ENCODE measurements around the gene PAX4.

PAX4 gene

GRCh38 chr7:127616724-127617123 is 1.2 kb downstream of the PAX4 start:
- Mint-ChIP-seq H3K27ac (no peak overlapping the region), H3K27me3 (peaks cover 33% of the 10 kb centered on the region), H3K4me3 (no peak overlapping the region), H3K36me3 (peaks cover 2% of the 10 kb centered on the region), H3K9me3 (peaks cover 6% of the 10 kb centered on the region), H3K4me1 (peaks cover 3% of the 10 kb centered on the region)
- no peak for ATAC-seq (ENCODE audit: low read depth)
- no peak for DNase-seq (ENCODE audit: low spot score in 2 of 2)

GRCh38 chr7:127612263-127612662 is 5.7 kb downstream of the PAX4 start:
- Mint-ChIP-seq H3K27me3 (peaks cover 17% of the 10 kb centered on the region), H3K9me3 (peaks cover 8% of the 10 kb centered on the region), H3K27ac (no peak overlapping the region), H3K4me3 (no peak overlapping the region), H3K36me3 (peaks cover 3% of the 10 kb centered on the region), H3K4me1 (no peaks in the 10 kb centered on the region)
- ATAC-seq (ENCODE audit: low read depth) (no peak), DNase-seq (ENCODE audit: low spot score in 2 of 2) (no peak)

- Mint-ChIP-seq H3K9me3 (peaks cover 8% of the 10 kb centered on the region), H3K27me3 (peaks cover 16% of the 10 kb centered on the region), H3K4me1 (no peaks in the 10 kb centered on the region), H3K4me3 (no peak overlapping the region), H3K36me3 (peaks cover 3% of the 10 kb centered on the region), H3K27ac (no peak overlapping the region)
- ATAC-seq (ENCODE audit: low read depth): no peak
- no peak for DNase-seq (ENCODE audit: low spot score in 2 of 2)
Observed at GRCh38 chr7:127609297-127609696, 8.6 kb downstream of the PAX4 start.

GRCh38 chr7:127608446-127608845 is 9.5 kb downstream of the PAX4 start:
- H3K27me3 Mint-ChIP-seq: peaks cover 15% of the 10 kb centered on the region
- H3K4me3 Mint-ChIP-seq: no peak overlapping the region
- H3K36me3 Mint-ChIP-seq: peaks cover 3% of the 10 kb centered on the region
- no peaks in the 10 kb centered on the region for H3K4me1 Mint-ChIP-seq
- ATAC-seq (ENCODE audit: low read depth): no peak
- no peak overlapping the region for H3K27ac Mint-ChIP-seq
- DNase-seq (ENCODE audit: low spot score in 2 of 2): no peak
- H3K9me3 Mint-ChIP-seq: peaks cover 8% of the 10 kb centered on the region

GRCh38 chr7:127600885-127601284 is 17.1 kb downstream of the PAX4 start:
- ATAC-seq (ENCODE audit: low read depth): no peak
- DNase-seq (ENCODE audit: low spot score in 2 of 2): no peak
- H3K27ac Mint-ChIP-seq: no peak overlapping the region
- no peaks in the 10 kb centered on the region for H3K9me3 Mint-ChIP-seq
- H3K4me3 Mint-ChIP-seq: no peak overlapping the region
- H3K36me3 Mint-ChIP-seq: peaks cover 2% of the 10 kb centered on the region
- H3K4me1 Mint-ChIP-seq: no peaks in the 10 kb centered on the region
- H3K27me3 Mint-ChIP-seq: peaks cover 7% of the 10 kb centered on the region

GRCh38 chr7:127598318-127598717 is 19.6 kb downstream of the PAX4 start:
- Mint-ChIP-seq H3K4me3 (no peak overlapping the region), H3K9me3 (no peaks in the 10 kb centered on the region), H3K4me1 (no peaks in the 10 kb centered on the region), H3K27ac (no peak overlapping the region), H3K36me3 (peaks cover 2% of the 10 kb centered on the region), H3K27me3 (peaks cover 7% of the 10 kb centered on the region)
- ATAC-seq (ENCODE audit: low read depth) (no peak), DNase-seq (ENCODE audit: low spot score in 2 of 2) (no peak)

- H3K36me3 Mint-ChIP-seq: peaks cover 10% of the 10 kb centered on the region
- H3K27me3 Mint-ChIP-seq: peaks cover 1% of the 10 kb centered on the region
- H3K27ac Mint-ChIP-seq: no peak overlapping the region
- H3K9me3 Mint-ChIP-seq: no peaks in the 10 kb centered on the region
- no peak overlapping the region for H3K4me3 Mint-ChIP-seq
- no peak for DNase-seq (ENCODE audit: low spot score in 2 of 2)
- H3K4me1 Mint-ChIP-seq: no peaks in the 10 kb centered on the region
- no peak for ATAC-seq (ENCODE audit: low read depth)
Observed at GRCh38 chr7:127595737-127596136, 22.2 kb downstream of the PAX4 start.

- H3K27me3 Mint-ChIP-seq: peaks cover 1% of the 10 kb centered on the region
- H3K4me1 Mint-ChIP-seq: peaks cover 6% of the 10 kb centered on the region
- no peak overlapping the region for H3K4me3 Mint-ChIP-seq
- H3K27ac Mint-ChIP-seq: no peak overlapping the region
- DNase-seq (ENCODE audit: low spot score in 2 of 2): no peak
- H3K9me3 Mint-ChIP-seq: no peaks in the 10 kb centered on the region
- H3K36me3 Mint-ChIP-seq: peaks cover 10% of the 10 kb centered on the region
- no peak for ATAC-seq (ENCODE audit: low read depth)
Observed at GRCh38 chr7:127594490-127594889, 23.5 kb downstream of the PAX4 start.

- Mint-ChIP-seq H3K27ac (no peak overlapping the region), H3K36me3 (peaks cover 10% of the 10 kb centered on the region), H3K9me3 (no peaks in the 10 kb centered on the region), H3K27me3 (no peaks in the 10 kb centered on the region), H3K4me1 (peaks cover 13% of the 10 kb centered on the region), H3K4me3 (no peak overlapping the region)
- ATAC-seq (ENCODE audit: low read depth) (no peak), DNase-seq (ENCODE audit: low spot score in 2 of 2) (no peak)
Observed at GRCh38 chr7:127592550-127592949, 25.4 kb downstream of the PAX4 start.

GRCh38 chr7:127591591-127591990 is 26.4 kb downstream of the PAX4 start:
- no peak overlapping the region for H3K4me3 Mint-ChIP-seq
- peaks cover 10% of the 10 kb centered on the region for H3K36me3 Mint-ChIP-seq
- peaks cover 14% of the 10 kb centered on the region for H3K4me1 Mint-ChIP-seq
- ATAC-seq (ENCODE audit: low read depth) (no peak), DNase-seq (ENCODE audit: low spot score in 2 of 2) (no peak)
- H3K27me3 Mint-ChIP-seq: no peaks in the 10 kb centered on the region
- H3K9me3 Mint-ChIP-seq: no peaks in the 10 kb centered on the region
- H3K27ac Mint-ChIP-seq: no peak overlapping the region

- H3K9me3 Mint-ChIP-seq: no peaks in the 10 kb centered on the region
- ATAC-seq (ENCODE audit: low read depth): no peak
- H3K27ac Mint-ChIP-seq: no peak overlapping the region
- peaks cover 10% of the 10 kb centered on the region for H3K36me3 Mint-ChIP-seq
- peak overlapping the region; percentile 11 for H3K4me3 Mint-ChIP-seq
- H3K4me1 Mint-ChIP-seq: peaks cover 18% of the 10 kb centered on the region
- H3K27me3 Mint-ChIP-seq: no peaks in the 10 kb centered on the region
- no peak for DNase-seq (ENCODE audit: low spot score in 2 of 2)
Observed at GRCh38 chr7:127591189-127591588, 26.8 kb downstream of the PAX4 start.

- ATAC-seq (ENCODE audit: low read depth) (no peak), DNase-seq (ENCODE audit: low spot score in 2 of 2) (no peak)
- Mint-ChIP-seq H3K27ac (peak overlapping the region; percentile 75), H3K9me3 (no peaks in the 10 kb centered on the region), H3K36me3 (peaks cover 10% of the 10 kb centered on the region), H3K4me3 (peak overlapping the region; percentile 99), H3K4me1 (peaks cover 19% of the 10 kb centered on the region), H3K27me3 (no peaks in the 10 kb centered on the region)
Observed at GRCh38 chr7:127589896-127590295, 28.0 kb downstream of the PAX4 start.

GRCh38 chr7:127588697-127589482 is 29.1 kb downstream of the PAX4 start:
- Mint-ChIP-seq H3K4me3 (peak overlapping the region; percentile 99), H3K36me3 (peaks cover 12% of the 10 kb centered on the region), H3K27ac (peak overlapping the region; percentile 94), H3K4me1 (peaks cover 27% of the 10 kb centered on the region), H3K9me3 (no peaks in the 10 kb centered on the region), H3K27me3 (no peaks in the 10 kb centered on the region)
- DNase-seq (ENCODE audit: low spot score in 2 of 2): no peak
- ATAC-seq (ENCODE audit: low read depth): peak; percentile 12

GRCh38 chr7:127588019-127588696 is 29.8 kb downstream of the PAX4 start, which contains the start of gene ARF5:
TSS of gene ARF5 (plus strand) at chr7:127588411. CDS start at chr7:127588499, 88 bp downstream.
- Mint-ChIP-seq H3K27ac (peak within 1 kb of the TSS; percentile 94), H3K27me3 (no peaks in the 10 kb centered on the region), H3K9me3 (no peaks in the 10 kb centered on the region), H3K4me1 (peaks cover 34% of the 10 kb centered on the region), H3K36me3 (peaks cover 12% of the 10 kb centered on the region), H3K4me3 (peak within 1 kb of the TSS; percentile 99)
- DNase-seq (ENCODE audit: low spot score in 2 of 2) (peak; percentile 87 to 89), ATAC-seq (ENCODE audit: low read depth) (peak; percentile 78)
